ENCODE measurements around the gene ZNF628.

- TF ChIP-seq POLR2A (IDR thresholded peaks at IDR 0.05): no peak
- TF ChIP-seq, protein P1, sequence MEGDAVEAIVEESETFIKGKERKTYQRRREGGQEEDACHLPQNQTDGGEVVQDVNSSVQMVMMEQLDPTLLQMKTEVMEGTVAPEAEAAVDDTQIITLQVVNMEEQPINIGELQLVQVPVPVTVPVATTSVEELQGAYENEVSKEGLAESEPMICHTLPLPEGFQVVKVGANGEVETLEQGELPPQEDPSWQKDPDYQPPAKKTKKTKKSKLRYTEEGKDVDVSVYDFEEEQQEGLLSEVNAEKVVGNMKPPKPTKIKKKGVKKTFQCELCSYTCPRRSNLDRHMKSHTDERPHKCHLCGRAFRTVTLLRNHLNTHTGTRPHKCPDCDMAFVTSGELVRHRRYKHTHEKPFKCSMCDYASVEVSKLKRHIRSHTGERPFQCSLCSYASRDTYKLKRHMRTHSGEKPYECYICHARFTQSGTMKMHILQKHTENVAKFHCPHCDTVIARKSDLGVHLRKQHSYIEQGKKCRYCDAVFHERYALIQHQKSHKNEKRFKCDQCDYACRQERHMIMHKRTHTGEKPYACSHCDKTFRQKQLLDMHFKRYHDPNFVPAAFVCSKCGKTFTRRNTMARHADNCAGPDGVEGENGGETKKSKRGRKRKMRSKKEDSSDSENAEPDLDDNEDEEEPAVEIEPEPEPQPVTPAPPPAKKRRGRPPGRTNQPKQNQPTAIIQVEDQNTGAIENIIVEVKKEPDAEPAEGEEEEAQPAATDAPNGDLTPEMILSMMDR (IDR thresholded peaks at IDR 0.05): no peak
These were observed 1.9 kb downstream of the ZNF628 start for GRCh38 chr19:55478364-55478763.
